Caco-2 (cell line): Measurements from ENCODE around the gene TMEM131L. TPM values are rescaled to one million over a fixed set of nuclear protein-coding genes. Genes with fewer than 3 reads are reported as not detected.

Experiments
- BruUV-seq: library from RNA; stranded (reverse); fragments of 400-500 nt; replicated peaks from 2 replicates; lab custom pipeline; 2021; lab: Mats Ljungman, UMichigan
- CTCF ChIA-PET: fragments of 300-600 bp; sonication (Branson Sonifier 250); formaldehyde crosslinking; loops from one replicate; lab custom pipeline; 2022; ENCODE audit warnings: antibody characterized with exemption; lab: Charles Lee
- POLR2A ChIA-PET: fragments of 300-600 bp; sonication (Branson Sonifier 250); formaldehyde crosslinking; loops from one replicate; lab custom pipeline; 2022; ENCODE audit warnings: antibody characterized with exemption; lab: Charles Lee
- DNase-seq, 2 experiments: peaks; one replicate each; pipeline versions ENCODE4 v3.0.0 to v3.0.0-alpha.2; 2020 to 2022
- H3K27me3 ChIP-seq: replicated peaks from 2 replicates; pipeline ENCODE4 v1.6.0; 2011; ENCODE audit warnings: low read length; ENCODE audit not compliant: control insufficient read depth, insufficient read depth
- H3K36me3 ChIP-seq: 2 replicates; pipeline ENCODE4 v1.5.1; 2011; ENCODE audit warnings: low read length; ENCODE audit not compliant: control insufficient read depth, insufficient read depth
- H3K4me1 ChIP-seq: fragments of 250-450 bp; sonication (Bioruptor Pico); 2 replicates; pipeline ENCODE4 v1.5.1; 2020; ENCODE audit warnings: mild to moderate bottlenecking
- H3K4me3 ChIP-seq: 2 replicates; pipeline ENCODE4 v1.5.1; 2011; ENCODE audit warnings: low read depth, mild to moderate bottlenecking, control low read depth, low read length
- H3K9me3 ChIP-seq: fragments of 250-450 bp; sonication (Bioruptor Pico); 2 replicates; pipeline ENCODE4 v1.5.1; 2020; ENCODE audit warnings: mild to moderate bottlenecking, moderate library complexity
- H3K27ac Mint-ChIP-seq: one replicate; pipeline ENCODE4 v1.8.0; 2022; ENCODE audit warnings: mixed read lengths; ENCODE audit not compliant: unreplicated experiment
- H3K27me3 Mint-ChIP-seq: one replicate; pipeline ENCODE4 v1.8.0; 2022; ENCODE audit warnings: mixed read lengths; ENCODE audit not compliant: insufficient read depth, unreplicated experiment
- H3K36me3 Mint-ChIP-seq: one replicate; pipeline ENCODE4 v1.8.0; 2022; ENCODE audit warnings: mild to moderate bottlenecking, mixed read lengths; ENCODE audit not compliant: insufficient read depth, unreplicated experiment
- H3K4me1 Mint-ChIP-seq: one replicate; pipeline ENCODE4 v1.8.0; 2022; ENCODE audit warnings: low read depth, mixed read lengths; ENCODE audit not compliant: unreplicated experiment
- H3K4me3 Mint-ChIP-seq: one replicate; pipeline ENCODE4 v1.8.0; 2022; ENCODE audit warnings: mild to moderate bottlenecking, moderate library complexity, mixed read lengths; ENCODE audit not compliant: unreplicated experiment
- H3K9me3 Mint-ChIP-seq: one replicate; pipeline ENCODE4 v1.8.0; 2022; ENCODE audit warnings: mixed read lengths; ENCODE audit not compliant: unreplicated experiment
- CTCF ChIP-seq, 2 experiments: fragments of 200-600 bp in 1 of 2; IDR thresholded peaks; 1 replicate in 1 of 2; 2 replicates in 1 of 2; pipeline versions ENCODE4 v1.5.1 to v1.8.0; 2011 to 2022; ENCODE audit warnings: antibody characterized with exemption in 1 of 2, control low read depth in 1 of 2, inconsistent platforms in 1 of 2, low read depth in 1 of 2, low read length in 1 of 2, mild to moderate bottlenecking in 1 of 2, moderate library complexity in 1 of 2; ENCODE audit not compliant: insufficient read depth in 1 of 2, severe bottlenecking in 1 of 2, unreplicated experiment in 1 of 2
- intact Hi-C: fragments of 100-400 bp; cut with micrococcal nuclease; formaldehyde crosslinking; loops from one replicate; pipeline ENCODE4 v1.10.0; 2022; ENCODE audit not compliant: unreplicated experiment
- total RNA-seq: library from RNA; stranded (reverse); gene quantifications from 2 replicates; pipeline ENCODE4 v1.2.3, GENCODE V29; 2022

TMEM131L gene
- total RNA-seq, 1 experiment from 2014 or later = 20.8 TPM

GRCh38 chr4:153520227-153520626, 54.1 kb downstream of the TMEM131L start:
- Mint-ChIP-seq H3K4me3 (peak overlapping the region; percentile 17), H3K27me3 (no peaks in the 10 kb centered on the region), H3K27ac (peak overlapping the region; percentile 57), H3K36me3 (peaks cover 36% of the 10 kb centered on the region), H3K4me1 (peaks cover 53% of the 10 kb centered on the region), H3K9me3 (no peaks in the 10 kb centered on the region)
- TF ChIP-seq CTCF (IDR thresholded peaks at IDR 0.05; ENCODE audit: insufficient read depth in 1 of 2, low read depth in 1 of 2, low read length in 1 of 2, severe bottlenecking in 1 of 2, unreplicated experiment in 1 of 2) = no peak
- peaks cover 75% of the 10 kb centered on the region for H3K4me1 ChIP-seq
- POLR2A ChIA-PET = no interaction called here
- BruUV-seq = no TSS peak
- H3K36me3 ChIP-seq = no peaks in the 10 kb centered on the region
- no peak for DNase-seq
- H3K9me3 ChIP-seq = no peaks in the 10 kb centered on the region
- H3K4me3 ChIP-seq = no peak overlapping the region
- no peaks in the 10 kb centered on the region for H3K27me3 ChIP-seq
- CTCF ChIA-PET = no interaction called here
- intact Hi-C loops = no loop called here

- Mint-ChIP-seq H3K27ac (peak overlapping the region; percentile 57), H3K27me3 (no peaks in the 10 kb centered on the region), H3K9me3 (no peaks in the 10 kb centered on the region), H3K4me1 (peaks cover 53% of the 10 kb centered on the region), H3K36me3 (peaks cover 36% of the 10 kb centered on the region), H3K4me3 (peak overlapping the region; percentile 17)
- H3K27me3 ChIP-seq = no peaks in the 10 kb centered on the region
- no peaks in the 10 kb centered on the region for H3K36me3 ChIP-seq
- no peak for TF ChIP-seq CTCF (IDR thresholded peaks at IDR 0.05; ENCODE audit: insufficient read depth in 1 of 2, low read depth in 1 of 2, low read length in 1 of 2, severe bottlenecking in 1 of 2, unreplicated experiment in 1 of 2)
- H3K9me3 ChIP-seq = no peaks in the 10 kb centered on the region
- no peak overlapping the region for H3K4me3 ChIP-seq
- ChIA-PET CTCF (no interaction called here), POLR2A (no interaction called here)
- DNase-seq = no peak
- peaks cover 75% of the 10 kb centered on the region for H3K4me1 ChIP-seq
- no TSS peak for BruUV-seq
- intact Hi-C loops = loop anchor here (1.0 kb wide), 1 partner anchor 9 kb away; no protein-coding TSS in a partner anchor
Observed at GRCh38 chr4:153520801-153521329, 54.7 kb downstream of the TMEM131L start.

GRCh38 chr4:153521478-153521877, 55.3 kb downstream of the TMEM131L start:
- Mint-ChIP-seq H3K9me3 (no peaks in the 10 kb centered on the region), H3K4me1 (peaks cover 53% of the 10 kb centered on the region), H3K36me3 (peaks cover 36% of the 10 kb centered on the region), H3K4me3 (no peak overlapping the region), H3K27me3 (no peaks in the 10 kb centered on the region), H3K27ac (peak overlapping the region; percentile 57)
- CTCF ChIA-PET = no interaction called here
- H3K36me3 ChIP-seq = no peaks in the 10 kb centered on the region
- BruUV-seq = no TSS peak
- no peaks in the 10 kb centered on the region for H3K27me3 ChIP-seq
- H3K9me3 ChIP-seq = no peaks in the 10 kb centered on the region
- H3K4me3 ChIP-seq = no peak overlapping the region
- DNase-seq = no peak
- POLR2A ChIA-PET = no interaction called here
- peaks cover 75% of the 10 kb centered on the region for H3K4me1 ChIP-seq
- no peak for TF ChIP-seq CTCF (IDR thresholded peaks at IDR 0.05; ENCODE audit: insufficient read depth in 1 of 2, low read depth in 1 of 2, low read length in 1 of 2, severe bottlenecking in 1 of 2, unreplicated experiment in 1 of 2)
- intact Hi-C loops = loop anchor here (1.0 kb wide), 1 partner anchor 9 kb away; no protein-coding TSS in a partner anchor
